K562 (cell line): ENCODE results near the gene GALNT17. TPM values are rescaled to one million over a fixed set of nuclear protein-coding genes. Genes with fewer than 3 reads are reported as not detected.

Experiments
- ATAC-seq: fragments of 200-7000 bp; cut with Tn5 transposase; 3 replicates; pipeline ENCODE4 v1.9.1; 2020; ENCODE audit warnings: moderate library complexity
- BruUV-seq: library from RNA; stranded (reverse); fragments of 400-500 nt; replicated peaks from 2 replicates; lab custom pipeline; 2021; lab: Mats Ljungman, UMichigan
- CTCF ChIA-PET: fragments of 300-600 bp; formaldehyde crosslinking; extraction: SDS; loops from one replicate; lab custom pipeline; 2021; ENCODE audit warnings: low intra/inter-chr PET ratio; lab: Yijun Ruan, JAX
- POLR2A ChIA-PET: fragments of 300-600, 350-650 bp; sonication (Branson Sonifier 250); formaldehyde crosslinking; extraction: SDS; loops from one replicate; lab custom pipeline; 2021; ENCODE audit warnings: antibody characterized with exemption, inconsistent platforms; lab: Yijun Ruan, JAX
- DNase-seq, 4 experiments: peaks; one replicate each; pipeline versions ENCODE4 v3.0.0 to v3.0.0-alpha.2; 2011 to 2018; ENCODE audit warnings: low spot score in 3 of 4, mixed read lengths in 3 of 4; ENCODE audit errors: extremely low read depth in 1 of 4
- FAIRE-seq: peaks from 2 replicates; lab custom pipeline; 2011; peaks lifted over from hg19 to GRCh38; lab: Jason Lieb, UNC
- H2AFZ ChIP-seq: 2 replicates; pipeline ENCODE4 v1.6.0; 2011; ENCODE audit warnings: low read depth, low read length, control low read depth, inconsistent platforms
- H3K27ac ChIP-seq: fragments of 200-600 bp; 3 replicates; pipeline ENCODE4 v1.8.0; 2011; ENCODE audit warnings: low read depth, mild to moderate bottlenecking, control low read depth, inconsistent platforms, low read length, moderate library complexity, mixed read lengths; ENCODE audit errors: extremely low read depth
- H3K27me3 ChIP-seq, 2 experiments: fragments of 300-600 bp in 1 of 2; 2 replicates in 1 of 2; 3 replicates in 1 of 2; pipeline versions ENCODE4 v1.6.0 to v1.8.0; 2011; ENCODE audit warnings: inconsistent platforms in 2 of 2, low read length in 2 of 2, mild to moderate bottlenecking in 1 of 2, mixed read lengths in 1 of 2, moderate library complexity in 1 of 2; ENCODE audit not compliant: control insufficient read depth in 2 of 2, insufficient read depth in 2 of 2
- H3K36me3 ChIP-seq: fragments of 300-600 bp; 3 replicates; pipeline ENCODE4 v1.8.0; 2011; ENCODE audit warnings: mild to moderate bottlenecking, low read length, inconsistent platforms; ENCODE audit not compliant: control insufficient read depth, insufficient read depth
- H3K4me1 ChIP-seq, 2 experiments: fragments of 200-600 bp in 1 of 2; replicated peaks in 1 of 2; 2 replicates in 1 of 2; 3 replicates in 1 of 2; pipeline versions ENCODE4 v1.5.1 to v1.8.0; 2011; ENCODE audit warnings: inconsistent platforms in 2 of 2, low read length in 2 of 2, mild to moderate bottlenecking in 1 of 2, mixed read lengths in 1 of 2, moderate library complexity in 1 of 2; ENCODE audit not compliant: control insufficient read depth in 2 of 2, insufficient read depth in 2 of 2
- H3K4me2 ChIP-seq: 2 replicates; pipeline ENCODE4 v1.6.1; 2011; ENCODE audit warnings: low read length, control low read depth, inconsistent platforms, mixed read lengths; ENCODE audit not compliant: insufficient read depth
- H3K4me3 ChIP-seq: fragments of 200-600 bp; sonication (generic), shearing (Covaris generic); 2 replicates; pipeline ENCODE4 v1.5.1; 2016; ENCODE audit warnings: control low read depth, inconsistent platforms
- H3K79me2 ChIP-seq: fragments of 200-600 bp; 3 replicates; pipeline ENCODE4 v1.8.0; 2011; ENCODE audit warnings: low read length, inconsistent platforms; ENCODE audit not compliant: control insufficient read depth, insufficient read depth
- H3K9ac ChIP-seq, 2 experiments: 2 replicates each; pipeline versions ENCODE4 v1.6.0 to v1.6.1; 2011; ENCODE audit warnings: low read depth in 2 of 2, low read length in 2 of 2, control low read depth in 1 of 2, inconsistent platforms in 1 of 2, mild to moderate bottlenecking in 1 of 2, mixed read lengths in 1 of 2; ENCODE audit not compliant: insufficient read depth in 1 of 2
- H3K9me1 ChIP-seq: one replicate; pipeline ENCODE4 v1.6.0; 2011; ENCODE audit warnings: inconsistent platforms, mild to moderate bottlenecking, low read length, moderate library complexity; ENCODE audit not compliant: control insufficient read depth, insufficient read depth
- H3K9me3 ChIP-seq: replicated peaks from 2 replicates; pipeline ENCODE4 v1.5.1; 2011; ENCODE audit warnings: low read depth, low read length, inconsistent platforms; ENCODE audit not compliant: control insufficient read depth, insufficient read depth
- H4K20me1 ChIP-seq: replicated peaks from 2 replicates; pipeline ENCODE4 v1.6.1; 2011; ENCODE audit warnings: low read length, inconsistent platforms, mixed read lengths; ENCODE audit not compliant: control insufficient read depth, insufficient read depth
- CCAR2 ChIP-seq: fragments of 200-400 bp; formaldehyde crosslinking; IDR thresholded peaks from 2 replicates; pipeline ENCODE4 v1.6.1; 2017; ENCODE audit warnings: mild to moderate bottlenecking, low read depth, low read length
- ELF1 ChIP-seq: fragments of 200-800 bp; sonication (Bioruptor generic); IDR thresholded peaks from 2 replicates; pipeline ENCODE4 v1.6.1; 2016; ENCODE audit warnings: missing genetic modification characterization, missing compliant biosample characterization
- KDM1A ChIP-seq, 2 experiments: fragments of 450-650 bp; IDR thresholded peaks; 2 replicates each; pipeline ENCODE4 v1.6.1; 2016; ENCODE audit warnings: mild to moderate bottlenecking in 2 of 2
- SIN3A ChIP-seq, 2 experiments: fragments of 150-350 bp in 1 of 2; IDR thresholded peaks; 2 replicates each; pipeline ENCODE4 v1.6.1; 2011 to 2016; ENCODE audit warnings: borderline replicate concordance in 2 of 2, low read depth in 2 of 2, low read length in 2 of 2, mild to moderate bottlenecking in 2 of 2, moderate library complexity in 2 of 2; ENCODE audit not compliant: control insufficient read depth in 1 of 2
- SMC3 ChIP-seq: conservative IDR thresholded peaks from 2 replicates; pipeline ENCODE4 v1.6.1; 2011; ENCODE audit warnings: low read depth, low read length, improper control_type of control experiment; ENCODE audit not compliant: insufficient read depth
- SNRNP70 ChIP-seq: fragments of 200-400 bp; formaldehyde crosslinking; optimal IDR thresholded peaks from 2 replicates; pipeline ENCODE3; 2017; ENCODE audit warnings: low read depth, low read length
- SPI1 ChIP-seq: IDR thresholded peaks from 2 replicates; pipeline ENCODE4 v1.6.1; 2011; ENCODE audit warnings: low read depth, low read length, control low read depth, borderline replicate concordance
- TGIF2 ChIP-seq: sonication (generic); formaldehyde crosslinking; IDR thresholded peaks from 2 replicates; pipeline ENCODE4 v1.8.1; 2022; ENCODE audit warnings: mild to moderate bottlenecking, missing genetic modification reagents, moderate library complexity
- WHSC1 ChIP-seq: IDR thresholded peaks from one replicate; pipeline ENCODE4 v1.6.1; 2012; ENCODE audit warnings: low read length, control low read depth, inconsistent platforms
- ZFPM2 ChIP-seq: fragments of 250-450 bp; sonication (Bioruptor Pico); IDR thresholded peaks from 2 replicates; pipeline ENCODE4 v1.5.1; 2022; ENCODE audit warnings: mild to moderate bottlenecking
- WGBS: fragments of 100-300 bp; shearing (Covaris generic); methylation state at CpG from one replicate; pipeline ENCODE4 v1.1.6; 2016; ENCODE audit warnings: low coverage, mixed read lengths; ENCODE audit not compliant: insufficient coverage; ENCODE audit errors: missing lambda C conversion rate; 5-methylcytosine and 5-hydroxymethylcytosine counted together
- in situ Hi-C: fragments of 300-500 bp; cut with MboI; formaldehyde crosslinking; loops from 4 replicates; pipeline ENCODE4 v1.15.0; 2018; ENCODE audit warnings: inconsistent platforms, mixed read lengths
- intact Hi-C: fragments of 100-400 bp; cut with micrococcal nuclease; formaldehyde crosslinking; loops from 2 replicates; pipeline ENCODE4 v1.14.2; 2022
- polyA plus RNA-seq, 8 experiments: library from polyadenylated mRNA; depleted of rRNA in 4 of 8; stranded (reverse) in 5 of 8; unstranded in 3 of 8; fragments of >200 nt; fragmentation: Nextera tagmentation in 2 of 8; fragmentation: Illumina TruSeq in 1 of 8; extraction: Ambion mirVana in 2 of 8; extraction: Trizol in 1 of 8; gene quantifications; 2 replicates each; pipeline versions ENCODE4 v1.2.1 to v1.2.3, GENCODE V29; 2011 to 2014; ENCODE audit warnings: inconsistent platforms in 1 of 8, missing spikeins in 1 of 8
- total RNA-seq, 7 experiments: library from RNA; depleted of rRNA in 6 of 7; stranded (reverse); fragments of >200 nt in 6 of 7; fragmentation: Illumina TruSeq in 2 of 7; extraction: Trizol in 2 of 7; gene quantifications; 2 replicates each; pipeline versions ENCODE4 v1.2.1 to v1.2.3, GENCODE V29; 2011 to 2021; ENCODE audit warnings: low replicate concordance in 1 of 7
- TF ChIP-seq, protein P1 (sequence below): fragments of 250-450 bp; sonication (Bioruptor Pico); IDR thresholded peaks from 2 replicates; pipeline ENCODE4 v1.5.0; 2022; ENCODE audit warnings: mild to moderate bottlenecking
- TF ChIP-seq, protein P2 (sequence below), 2 experiments: fragments of 450-650 bp in 1 of 2; IDR thresholded peaks; 2 replicates each; pipeline ENCODE4 v1.6.1; 2011 to 2017; ENCODE audit warnings: low read depth in 2 of 2, antibody characterized with exemption in 1 of 2, borderline replicate concordance in 1 of 2, low read length in 1 of 2, mild to moderate bottlenecking in 1 of 2, mixed read lengths in 1 of 2; ENCODE audit not compliant: control insufficient read depth in 1 of 2
- TF ChIP-seq, protein P3 (sequence below), 3 experiments: IDR thresholded peaks in 2 of 3; conservative IDR thresholded peaks in 1 of 3; 2 replicates each; pipeline ENCODE4 v1.5.1; 2011 to 2012; ENCODE audit warnings: low read length in 3 of 3, mild to moderate bottlenecking in 3 of 3, control low read depth in 2 of 3, improper control_type of control experiment in 1 of 3, inconsistent platforms in 1 of 3, low read depth in 1 of 3, mixed read lengths in 1 of 3, moderate library complexity in 1 of 3; ENCODE audit not compliant: insufficient read depth in 2 of 3
- TF ChIP-seq, protein P4 (sequence below): fragments of 450-650 bp; formaldehyde crosslinking; IDR thresholded peaks from 2 replicates; pipeline ENCODE4 v1.4.0; 2022; ENCODE audit warnings: mild to moderate bottlenecking, moderate library complexity

The GALNT17 gene
- total and polyA plus RNA-seq, 9 of the 15 experiments (the other 6 are each of a cell fraction or from before 2014, with no cell fraction given), result not detected

DNA sequence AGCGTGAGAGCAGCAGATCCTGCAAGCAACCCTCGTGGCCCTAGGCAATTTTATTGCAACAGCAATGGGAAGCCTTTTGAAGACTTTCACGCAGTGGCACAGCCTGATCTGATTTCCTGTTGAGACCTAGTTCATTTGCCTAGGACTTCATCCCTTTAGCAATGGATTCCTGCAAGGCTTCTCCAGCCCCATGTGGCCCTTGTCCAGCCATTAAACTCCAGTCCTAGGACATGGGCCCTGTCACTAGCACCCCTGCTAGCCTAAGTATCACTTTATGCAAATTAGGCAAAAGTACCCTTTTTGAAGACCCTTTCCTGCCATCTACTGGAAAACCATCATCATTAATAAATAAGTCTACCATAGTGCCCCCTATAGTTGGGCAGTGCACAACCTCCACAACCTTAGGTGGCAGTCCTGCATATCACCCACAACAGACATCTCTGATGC lies 379.4 kb downstream of the GALNT17 start:
- Histone ChIP-seq H3K79me2 (no peaks in the 10 kb centered on the region), H3K4me3 (no peak overlapping the region), H3K4me2 (no peak overlapping the region), H3K36me3 (no peaks in the 10 kb centered on the region), H2AFZ (no peak overlapping the region), H3K9me3 (no peaks in the 10 kb centered on the region), H3K4me1 (no peaks in the 10 kb centered on the region), H4K20me1 (no peaks in the 10 kb centered on the region), H3K27ac (no peak overlapping the region), H3K9ac (no peak overlapping the region), H3K9me1 (no peaks in the 10 kb centered on the region), H3K27me3 (peaks cover 0 to 9% of the 10 kb centered on the region in 2 experiments; a peak in 2 of 5 replicates)
- WGBS, result 0% methylated on average over 3 of the region's 3 CpGs
- in situ Hi-C loops, result no loop called here
- BruUV-seq, result no TSS peak
- DNase-seq, result peak in 3 of 4 experiments; percentile 16 to 19 (median 17)
- FAIRE-seq, result peak; percentile 11
- CTCF ChIA-PET, result no interaction called here
- POLR2A ChIA-PET, result no interaction called here
- intact Hi-C loops, result no loop called here
- peak; percentile 63 for ATAC-seq
- TF ChIP-seq SNRNP70 (no peak), ZFPM2 (CRISPR knock-in tag) (no peak), ELF1 (tag) (no peak), SIN3A (IDR thresholded peaks at IDR 0.05; ENCODE audit: borderline replicate concordance in 2 of 2, control insufficient read depth in 1 of 2, low read depth in 2 of 2, low read length in 2 of 2) (no peak), KDM1A (IDR thresholded peaks at IDR 0.05) (no peak), SPI1 (no peak), SMC3 (0 out of 2 replicates have a peak, but pooled peaks have one; percentile 5), TGIF2 (CRISPR knock-in tag) (no peak), CCAR2 (no peak), WHSC1 (no peak)
- TF ChIP-seq, protein P1, sequence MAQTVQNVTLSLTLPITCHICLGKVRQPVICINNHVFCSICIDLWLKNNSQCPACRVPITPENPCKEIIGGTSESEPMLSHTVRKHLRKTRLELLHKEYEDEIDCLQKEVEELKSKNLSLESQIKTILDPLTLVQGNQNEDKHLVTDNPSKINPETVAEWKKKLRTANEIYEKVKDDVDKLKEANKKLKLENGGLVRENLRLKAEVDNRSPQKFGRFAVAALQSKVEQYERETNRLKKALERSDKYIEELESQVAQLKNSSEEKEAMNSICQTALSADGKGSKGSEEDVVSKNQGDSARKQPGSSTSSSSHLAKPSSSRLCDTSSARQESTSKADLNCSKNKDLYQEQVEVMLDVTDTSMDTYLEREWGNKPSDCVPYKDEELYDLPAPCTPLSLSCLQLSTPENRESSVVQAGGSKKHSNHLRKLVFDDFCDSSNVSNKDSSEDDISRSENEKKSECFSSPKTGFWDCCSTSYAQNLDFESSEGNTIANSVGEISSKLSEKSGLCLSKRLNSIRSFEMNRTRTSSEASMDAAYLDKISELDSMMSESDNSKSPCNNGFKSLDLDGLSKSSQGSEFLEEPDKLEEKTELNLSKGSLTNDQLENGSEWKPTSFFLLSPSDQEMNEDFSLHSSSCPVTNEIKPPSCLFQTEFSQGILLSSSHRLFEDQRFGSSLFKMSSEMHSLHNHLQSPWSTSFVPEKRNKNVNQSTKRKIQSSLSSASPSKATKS, result no peak
- TF ChIP-seq, protein P2, sequence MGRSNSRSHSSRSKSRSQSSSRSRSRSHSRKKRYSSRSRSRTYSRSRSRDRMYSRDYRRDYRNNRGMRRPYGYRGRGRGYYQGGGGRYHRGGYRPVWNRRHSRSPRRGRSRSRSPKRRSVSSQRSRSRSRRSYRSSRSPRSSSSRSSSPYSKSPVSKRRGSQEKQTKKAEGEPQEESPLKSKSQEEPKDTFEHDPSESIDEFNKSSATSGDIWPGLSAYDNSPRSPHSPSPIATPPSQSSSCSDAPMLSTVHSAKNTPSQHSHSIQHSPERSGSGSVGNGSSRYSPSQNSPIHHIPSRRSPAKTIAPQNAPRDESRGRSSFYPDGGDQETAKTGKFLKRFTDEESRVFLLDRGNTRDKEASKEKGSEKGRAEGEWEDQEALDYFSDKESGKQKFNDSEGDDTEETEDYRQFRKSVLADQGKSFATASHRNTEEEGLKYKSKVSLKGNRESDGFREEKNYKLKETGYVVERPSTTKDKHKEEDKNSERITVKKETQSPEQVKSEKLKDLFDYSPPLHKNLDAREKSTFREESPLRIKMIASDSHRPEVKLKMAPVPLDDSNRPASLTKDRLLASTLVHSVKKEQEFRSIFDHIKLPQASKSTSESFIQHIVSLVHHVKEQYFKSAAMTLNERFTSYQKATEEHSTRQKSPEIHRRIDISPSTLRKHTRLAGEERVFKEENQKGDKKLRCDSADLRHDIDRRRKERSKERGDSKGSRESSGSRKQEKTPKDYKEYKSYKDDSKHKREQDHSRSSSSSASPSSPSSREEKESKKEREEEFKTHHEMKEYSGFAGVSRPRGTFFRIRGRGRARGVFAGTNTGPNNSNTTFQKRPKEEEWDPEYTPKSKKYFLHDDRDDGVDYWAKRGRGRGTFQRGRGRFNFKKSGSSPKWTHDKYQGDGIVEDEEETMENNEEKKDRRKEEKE (IDR thresholded peaks at IDR 0.05; ENCODE audit: borderline replicate concordance in 1 of 2, control insufficient read depth in 1 of 2, low read depth in 2 of 2, low read length in 1 of 2), result no peak
- TF ChIP-seq, protein P3, sequence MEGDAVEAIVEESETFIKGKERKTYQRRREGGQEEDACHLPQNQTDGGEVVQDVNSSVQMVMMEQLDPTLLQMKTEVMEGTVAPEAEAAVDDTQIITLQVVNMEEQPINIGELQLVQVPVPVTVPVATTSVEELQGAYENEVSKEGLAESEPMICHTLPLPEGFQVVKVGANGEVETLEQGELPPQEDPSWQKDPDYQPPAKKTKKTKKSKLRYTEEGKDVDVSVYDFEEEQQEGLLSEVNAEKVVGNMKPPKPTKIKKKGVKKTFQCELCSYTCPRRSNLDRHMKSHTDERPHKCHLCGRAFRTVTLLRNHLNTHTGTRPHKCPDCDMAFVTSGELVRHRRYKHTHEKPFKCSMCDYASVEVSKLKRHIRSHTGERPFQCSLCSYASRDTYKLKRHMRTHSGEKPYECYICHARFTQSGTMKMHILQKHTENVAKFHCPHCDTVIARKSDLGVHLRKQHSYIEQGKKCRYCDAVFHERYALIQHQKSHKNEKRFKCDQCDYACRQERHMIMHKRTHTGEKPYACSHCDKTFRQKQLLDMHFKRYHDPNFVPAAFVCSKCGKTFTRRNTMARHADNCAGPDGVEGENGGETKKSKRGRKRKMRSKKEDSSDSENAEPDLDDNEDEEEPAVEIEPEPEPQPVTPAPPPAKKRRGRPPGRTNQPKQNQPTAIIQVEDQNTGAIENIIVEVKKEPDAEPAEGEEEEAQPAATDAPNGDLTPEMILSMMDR (IDR thresholded peaks at IDR 0.05 in 2 of 3, conservative IDR thresholded peaks at IDR 0.05 in 1 of 3; ENCODE audit: insufficient read depth in 2 of 3, low read depth in 1 of 3, low read length in 3 of 3), result peak; percentile 37 to 95 (median 91); a peak in 4 of 6 replicates
- TF ChIP-seq, protein P4, sequence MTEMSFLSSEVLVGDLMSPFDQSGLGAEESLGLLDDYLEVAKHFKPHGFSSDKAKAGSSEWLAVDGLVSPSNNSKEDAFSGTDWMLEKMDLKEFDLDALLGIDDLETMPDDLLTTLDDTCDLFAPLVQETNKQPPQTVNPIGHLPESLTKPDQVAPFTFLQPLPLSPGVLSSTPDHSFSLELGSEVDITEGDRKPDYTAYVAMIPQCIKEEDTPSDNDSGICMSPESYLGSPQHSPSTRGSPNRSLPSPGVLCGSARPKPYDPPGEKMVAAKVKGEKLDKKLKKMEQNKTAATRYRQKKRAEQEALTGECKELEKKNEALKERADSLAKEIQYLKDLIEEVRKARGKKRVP (CRISPR knock-in tag), result no peak
